Adrenal gland (tissue), 5 donors: ENCODE data around the gene PCDHGB7.

ENCODE experiments used
- POLR2A ChIP-seq, 2 donors: fragments of 450-650 bp; IDR thresholded peaks; one replicate each; pipeline ENCODE4 v1.6.1; 2017; ENCODE audit warnings: antibody characterized with exemption in 2 of 2, mild to moderate bottlenecking in 2 of 2, moderate library complexity in 1 of 2
- TF ChIP-seq, protein P1 (sequence below), 6 experiments: fragments of 450-650 bp in 4 of 6; fragments of 200-600 bp in 2 of 6; sonication (generic) in 1 of 6; IDR thresholded peaks; 1 replicate in 5 of 6; 2 replicates in 1 of 6; pipeline versions ENCODE4 v1.5.1 to v1.8.0; 2016 to 2021; ENCODE audit warnings: antibody characterized with exemption in 6 of 6, mild to moderate bottlenecking in 2 of 6, moderate library complexity in 1 of 6
- donor health status: DM: no; HTN: no; CAD: no.

DNA sequence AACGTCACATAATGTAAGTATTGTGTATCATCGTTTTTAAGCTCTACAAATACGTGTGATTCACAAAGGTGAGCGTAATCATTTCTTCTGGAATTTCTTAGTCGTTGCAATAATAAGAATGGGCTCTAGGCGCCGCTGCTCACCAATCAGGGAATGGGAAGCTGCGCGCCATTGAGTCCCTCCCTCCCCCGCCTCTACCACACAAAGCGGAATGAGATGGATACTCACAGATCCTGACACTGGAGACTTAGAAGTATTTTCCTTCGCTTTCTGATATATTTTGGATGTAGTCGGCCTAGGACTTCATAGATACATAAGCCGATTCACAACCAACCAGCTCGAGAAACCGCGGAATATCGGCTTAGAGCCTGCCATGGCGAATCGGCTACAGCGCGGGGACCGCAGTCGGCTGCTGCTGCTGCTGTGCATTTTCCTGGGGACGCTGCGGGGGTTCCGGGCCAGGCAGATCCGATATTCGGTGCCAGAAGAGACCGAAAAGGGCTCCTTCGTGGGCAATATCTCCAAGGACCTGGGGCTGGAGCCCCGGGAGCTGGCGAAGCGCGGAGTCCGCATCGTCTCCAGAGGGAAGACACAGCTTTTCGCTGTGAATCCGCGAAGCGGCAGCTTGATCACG, 3.5 kb downstream of the PCDHGB7 start, which contains the start of gene PCDHGA11:
- TF ChIP-seq POLR2A (IDR thresholded peaks at IDR 0.05), result no peak
- TF ChIP-seq, protein P1, sequence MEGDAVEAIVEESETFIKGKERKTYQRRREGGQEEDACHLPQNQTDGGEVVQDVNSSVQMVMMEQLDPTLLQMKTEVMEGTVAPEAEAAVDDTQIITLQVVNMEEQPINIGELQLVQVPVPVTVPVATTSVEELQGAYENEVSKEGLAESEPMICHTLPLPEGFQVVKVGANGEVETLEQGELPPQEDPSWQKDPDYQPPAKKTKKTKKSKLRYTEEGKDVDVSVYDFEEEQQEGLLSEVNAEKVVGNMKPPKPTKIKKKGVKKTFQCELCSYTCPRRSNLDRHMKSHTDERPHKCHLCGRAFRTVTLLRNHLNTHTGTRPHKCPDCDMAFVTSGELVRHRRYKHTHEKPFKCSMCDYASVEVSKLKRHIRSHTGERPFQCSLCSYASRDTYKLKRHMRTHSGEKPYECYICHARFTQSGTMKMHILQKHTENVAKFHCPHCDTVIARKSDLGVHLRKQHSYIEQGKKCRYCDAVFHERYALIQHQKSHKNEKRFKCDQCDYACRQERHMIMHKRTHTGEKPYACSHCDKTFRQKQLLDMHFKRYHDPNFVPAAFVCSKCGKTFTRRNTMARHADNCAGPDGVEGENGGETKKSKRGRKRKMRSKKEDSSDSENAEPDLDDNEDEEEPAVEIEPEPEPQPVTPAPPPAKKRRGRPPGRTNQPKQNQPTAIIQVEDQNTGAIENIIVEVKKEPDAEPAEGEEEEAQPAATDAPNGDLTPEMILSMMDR (IDR thresholded peaks at IDR 0.05), result peak in 5 of 6 experiments; percentile 15 to 41 (median 37)
